Panc1 (cell line): Measurements from ENCODE around the gene UTRN. TPM values are rescaled to one million over a fixed set of nuclear protein-coding genes. Genes with fewer than 3 reads are reported as not detected.
A peak's percentile ranks its signal among the peaks of the same experiment; 100 is the strongest.

Experiments used
- ATAC-seq: fragments of 200-7000 bp; cut with Tn5 transposase; 2 replicates; pipeline ENCODE4 v1.9.1; 2020; ENCODE audit warnings: mild to moderate bottlenecking, moderate library complexity
- BruUV-seq: library from RNA; stranded (reverse); fragments of 400-500 nt; replicated peaks from 2 replicates; lab custom pipeline; 2021; lab: Mats Ljungman, UMichigan
- CTCF ChIA-PET: fragments of 300-600 bp; sonication (Branson Sonifier 250); formaldehyde crosslinking; loops from one replicate; lab custom pipeline; 2022; ENCODE audit warnings: antibody characterized with exemption; lab: Charles Lee
- POLR2A ChIA-PET: fragments of 300-600 bp; sonication (Branson Sonifier 250); formaldehyde crosslinking; loops from one replicate; lab custom pipeline; 2022; ENCODE audit warnings: antibody characterized with exemption; lab: Charles Lee
- DNase-seq: peaks from one replicate; pipeline ENCODE4 v3.0.0-alpha.2; 2010; ENCODE audit warnings: low read depth, low spot score
- H3K27ac ChIP-seq: 2 replicates; pipeline ENCODE4 v1.5.1; 2011; ENCODE audit warnings: mild to moderate bottlenecking, low read length, inconsistent platforms
- H3K27me3 ChIP-seq: fragments of 200-500 bp; sonication (Bioruptor generic); 2 replicates; pipeline ENCODE4 v1.6.0; 2014; ENCODE audit warnings: low read length, inconsistent platforms; ENCODE audit not compliant: control insufficient read depth, insufficient read depth
- H3K36me3 ChIP-seq: fragments of 200-500 bp; sonication (Bioruptor generic); 2 replicates; pipeline ENCODE4 v1.5.1; 2014; ENCODE audit warnings: inconsistent platforms, mild to moderate bottlenecking, low read length, moderate library complexity; ENCODE audit not compliant: control insufficient read depth, insufficient read depth
- H3K4me1 ChIP-seq: 2 replicates; pipeline ENCODE4 v1.5.1; 2011; ENCODE audit warnings: inconsistent platforms, mild to moderate bottlenecking, low read length, moderate library complexity; ENCODE audit not compliant: control insufficient read depth, insufficient read depth
- H3K4me3 ChIP-seq, 2 experiments: 2 replicates each; pipeline ENCODE4 v1.5.1; 2011 to 2012; ENCODE audit warnings: low read depth in 2 of 2, low read length in 2 of 2, mild to moderate bottlenecking in 2 of 2, inconsistent platforms in 1 of 2, moderate library complexity in 1 of 2
- H3K9me3 ChIP-seq: fragments of 200-500 bp; sonication (Bioruptor generic); 2 replicates; pipeline ENCODE4 v1.5.1; 2014; ENCODE audit warnings: low read depth, mild to moderate bottlenecking, inconsistent platforms, low read length, moderate library complexity; ENCODE audit not compliant: control insufficient read depth, insufficient read depth
- CTCF ChIP-seq: fragments of 450-650 bp; IDR thresholded peaks from 2 replicates; pipeline ENCODE4 v1.5.1; 2017; ENCODE audit warnings: mild to moderate bottlenecking
- POLR2AphosphoS5 ChIP-seq: IDR thresholded peaks from 2 replicates; pipeline ENCODE4 v1.6.1; 2012; ENCODE audit warnings: mild to moderate bottlenecking, low read depth, low read length, moderate library complexity
- REST ChIP-seq, 2 experiments: IDR thresholded peaks; 2 replicates each; pipeline ENCODE4 v1.6.1; 2011 to 2012; ENCODE audit warnings: low read depth in 2 of 2, control low read depth in 1 of 2, low read length in 1 of 2, mild to moderate bottlenecking in 1 of 2, moderate library complexity in 1 of 2; ENCODE audit not compliant: insufficient read depth in 1 of 2
- SIN3A ChIP-seq: IDR thresholded peaks from 2 replicates; pipeline ENCODE4 v1.6.1; 2012; ENCODE audit warnings: low read depth, mild to moderate bottlenecking, low read length, moderate library complexity, borderline replicate concordance; ENCODE audit not compliant: insufficient read depth
- TCF7L2 ChIP-seq: IDR thresholded peaks from 2 replicates; pipeline ENCODE4 v1.6.1; 2011; ENCODE audit warnings: mild to moderate bottlenecking, low read depth, low read length, inconsistent platforms
- in situ Hi-C: cut with HindIII; loops from 2 replicates; pipeline ENCODE4 v1.10.0; 2016; ENCODE audit warnings: low sequenced_read_pairs, low pct_unique_long_range_greater_than_20kb
- intact Hi-C: fragments of 100-400 bp; cut with micrococcal nuclease; formaldehyde crosslinking; loops from one replicate; pipeline ENCODE4 v1.10.0; 2022; ENCODE audit not compliant: unreplicated experiment
- total RNA-seq: library from RNA; stranded (reverse); gene quantifications from one replicate; pipeline ENCODE4 v1.2.1, GENCODE V29; 2021; ENCODE audit not compliant: unreplicated experiment

The UTRN gene
- total RNA-seq, 1 experiment from 2014 or later = 122 TPM

- Histone ChIP-seq H3K9me3 (no peaks in the 10 kb centered on the region), H3K27ac (peak overlapping the region; percentile 95), H3K27me3 (no peaks in the 10 kb centered on the region), H3K4me3 (peak overlapping the region; percentile 91 to 94), H3K4me1 (peaks cover 28% of the 10 kb centered on the region), H3K36me3 (no peaks in the 10 kb centered on the region)
- ChIA-PET POLR2A (interaction anchor here (0.6 to 0.9 kb wide), 5 partner anchors 10 to 76 kb away, joined by 5 to 27 read pairs (median 17); no protein-coding TSS in a partner anchor), CTCF (interaction anchor here (0.9 kb wide), 1 partner anchor 22 kb away, joined by 3 read pairs; no protein-coding TSS in a partner anchor)
- DNase-seq (peak; percentile 80), ATAC-seq (peak; percentile 76)
- intact Hi-C loops (loop anchor here (5.0 to 10.0 kb wide), 2 partner anchors 182 to 196 kb away; no protein-coding TSS in a partner anchor), in situ Hi-C loops (loop anchor here (10.0 kb wide), 1 partner anchor 188 kb away; no protein-coding TSS in a partner anchor)
- no TSS peak for BruUV-seq
- peak; percentile 77 for TF ChIP-seq POLR2AphosphoS5
- TF ChIP-seq TCF7L2 = peak; percentile 86
- TF ChIP-seq REST (IDR thresholded peaks at IDR 0.05; ENCODE audit: insufficient read depth in 1 of 2, low read depth in 2 of 2, low read length in 1 of 2) = no peak
- TF ChIP-seq SIN3A = no peak; the same call in 1 of the 2 replicates
- TF ChIP-seq CTCF = no peak
These were observed 1.6 kb downstream of the UTRN start for GRCh38 chr6:144286503-144287393.

GRCh38 chr6:144289006-144289405 is 3.9 kb downstream of the UTRN start:
- peaks cover 17% of the 10 kb centered on the region for H3K4me1 ChIP-seq
- no TSS peak for BruUV-seq
- H3K9me3 ChIP-seq = no peaks in the 10 kb centered on the region
- no peak for ATAC-seq
- intact Hi-C loops (loop anchor here (5.0 to 10.0 kb wide), 2 partner anchors 184 to 193 kb away; no protein-coding TSS in a partner anchor), in situ Hi-C loops (loop anchor here (10.0 kb wide), 1 partner anchor 186 kb away; no protein-coding TSS in a partner anchor)
- no peak overlapping the region for H3K27ac ChIP-seq
- H3K4me3 ChIP-seq = no peak overlapping the region
- ChIA-PET POLR2A (no interaction called here), CTCF (no interaction called here)
- no peaks in the 10 kb centered on the region for H3K27me3 ChIP-seq
- no peak for DNase-seq
- TF ChIP-seq REST (IDR thresholded peaks at IDR 0.05; ENCODE audit: insufficient read depth in 1 of 2, low read depth in 2 of 2, low read length in 1 of 2) (no peak), CTCF (no peak), TCF7L2 (no peak), POLR2AphosphoS5 (no peak), SIN3A (no peak)
- peaks cover 11% of the 10 kb centered on the region; the same call in 1 of the 2 replicates for H3K36me3 ChIP-seq
